SK-N-SH (cell line): Measurements from ENCODE around the gene TRIL. TPM values are rescaled to one million over a fixed set of nuclear protein-coding genes. Genes with fewer than 3 reads are reported as not detected.
A peak's percentile ranks its signal among the peaks of the same experiment; 100 is the strongest.

Experiments used
- CTCF ChIA-PET: fragments of 300-600, 350-600 bp; formaldehyde crosslinking; extraction: SDS; loops from one replicate; lab custom pipeline; 2021; lab: Yijun Ruan, JAX
- POLR2A ChIA-PET: fragments of 350-600 bp; sonication (Branson Sonifier 250); formaldehyde crosslinking; extraction: SDS; loops from one replicate; lab custom pipeline; 2020; ENCODE audit warnings: antibody characterized with exemption, inconsistent platforms; lab: Yijun Ruan, JAX
- DNase-seq: peaks from one replicate; pipeline ENCODE4 v3.0.0; 2012
- H2AFZ ChIP-seq: fragments of 200-600 bp; sonication (generic); 2 replicates; pipeline ENCODE4 v1.8.1; 2016; ENCODE audit warnings: antibody characterized with exemption, mild to moderate bottlenecking, low read depth
- H3F3A ChIP-seq: fragments of 200-600 bp; sonication (generic); replicated peaks from 2 replicates; pipeline ENCODE3; 2016; ENCODE audit warnings: antibody characterized with exemption, mild to moderate bottlenecking; ENCODE audit not compliant: insufficient read depth
- H3K27ac ChIP-seq, 2 experiments: fragments of 200-500 bp in 1 of 2; fragments of 200-600 bp in 1 of 2; sonication (Bioruptor generic) in 1 of 2; sonication (generic), shearing (Covaris generic) in 1 of 2; 2 replicates each; pipeline versions ENCODE4 v1.5.1 to v1.6.1; 2014 to 2016; ENCODE audit warnings: low read depth in 2 of 2, inconsistent platforms in 1 of 2, low read length in 1 of 2, mild to moderate bottlenecking in 1 of 2, mixed read lengths in 1 of 2
- H3K27me3 ChIP-seq: fragments of 200-600 bp; sonication (generic), shearing (Covaris generic); 2 replicates; pipeline ENCODE4 v1.6.1; 2016; ENCODE audit warnings: mixed run types; ENCODE audit not compliant: insufficient read depth
- H3K36me3 ChIP-seq, 2 experiments: fragments of 200-500 bp in 1 of 2; fragments of 200-600 bp in 1 of 2; sonication (Bioruptor generic) in 1 of 2; sonication (generic) in 1 of 2; replicated peaks in 1 of 2; 2 replicates each; pipeline versions ENCODE3 to v1.5.1; 2014 to 2016; ENCODE audit warnings: low read length in 1 of 2, mild to moderate bottlenecking in 1 of 2; ENCODE audit not compliant: insufficient read depth in 2 of 2, control insufficient read depth in 1 of 2
- H3K4me1 ChIP-seq, 2 experiments: fragments of 200-500 bp in 1 of 2; fragments of 200-600 bp in 1 of 2; sonication (Bioruptor generic) in 1 of 2; sonication (generic), shearing (Covaris generic) in 1 of 2; 2 replicates each; pipeline versions ENCODE4 v1.5.1 to v1.6.1; 2014 to 2016; ENCODE audit warnings: low read depth in 1 of 2, low read length in 1 of 2, mixed run types in 1 of 2; ENCODE audit not compliant: insufficient read depth in 2 of 2, control insufficient read depth in 1 of 2
- H3K4me2 ChIP-seq: fragments of 200-600 bp; sonication (generic), shearing (Covaris generic); 2 replicates; pipeline ENCODE4 v1.6.1; 2017; ENCODE audit warnings: mixed run types
- H3K4me3 ChIP-seq, 2 experiments: fragments of 200-500 bp in 1 of 2; fragments of 200-600 bp in 1 of 2; sonication (Bioruptor generic) in 1 of 2; sonication (generic), shearing (Covaris generic) in 1 of 2; 2 replicates each; pipeline versions ENCODE4 v1.5.1 to v1.8.1; 2014 to 2016; ENCODE audit warnings: low read depth in 2 of 2, inconsistent platforms in 1 of 2, low read length in 1 of 2, mild to moderate bottlenecking in 1 of 2, mixed read lengths in 1 of 2, moderate library complexity in 1 of 2
- H3K79me2 ChIP-seq: fragments of 200-600 bp; sonication (generic); 2 replicates; pipeline ENCODE4 v1.8.1; 2017; ENCODE audit warnings: mild to moderate bottlenecking; ENCODE audit not compliant: insufficient read depth
- H3K9ac ChIP-seq: fragments of 200-600 bp; sonication (generic); 2 replicates; pipeline ENCODE4 v1.6.1; 2017; ENCODE audit warnings: mixed run types
- H3K9me2 ChIP-seq: fragments of 200-600 bp; sonication (generic); 2 replicates; pipeline ENCODE4 v1.6.1; 2017; ENCODE audit warnings: mixed run types
- H3K9me3 ChIP-seq: fragments of 200-600 bp; sonication (generic); 2 replicates; pipeline ENCODE4 v1.6.1; 2017; ENCODE audit warnings: mixed run types, mild to moderate bottlenecking, moderate library complexity
- H4K20me1 ChIP-seq: fragments of 200-600 bp; sonication (generic); 2 replicates; pipeline ENCODE4 v1.6.1; 2017; ENCODE audit warnings: mild to moderate bottlenecking, mixed run types; ENCODE audit not compliant: insufficient read depth
- ELF1 ChIP-seq: IDR thresholded peaks from 2 replicates; pipeline ENCODE4 v1.4.0; 2012
- EP300 ChIP-seq, 2 experiments: IDR thresholded peaks; 2 replicates each; pipeline versions ENCODE4 v1.4.0 to v1.6.1; 2012; ENCODE audit warnings: borderline replicate concordance in 1 of 2, low read depth in 1 of 2, low read length in 1 of 2
- EZH2phosphoT487 ChIP-seq: fragments of 200-600 bp; sonication (generic); IDR thresholded peaks from 2 replicates; pipeline ENCODE4 v1.6.1; 2017; ENCODE audit warnings: low read depth, mixed run types, mild to moderate bottlenecking, antibody characterized with exemption, moderate library complexity, borderline replicate concordance
- FOSL2 ChIP-seq: IDR thresholded peaks from 2 replicates; pipeline ENCODE4 v1.4.0; 2012; ENCODE audit warnings: low read depth, mild to moderate bottlenecking, moderate library complexity, borderline replicate concordance
- FOXJ3 ChIP-seq: sonication (generic); formaldehyde crosslinking; IDR thresholded peaks from 2 replicates; pipeline ENCODE4 v1.5.1; 2020; ENCODE audit warnings: mild to moderate bottlenecking, missing genetic modification reagents
- FOXM1 ChIP-seq: IDR thresholded peaks from 2 replicates; pipeline ENCODE4 v1.4.0; 2012; ENCODE audit warnings: low read depth, mild to moderate bottlenecking
- GATA2 ChIP-seq: sonication (generic); formaldehyde crosslinking; IDR thresholded peaks from 2 replicates; pipeline ENCODE4 v1.5.0; 2020; ENCODE audit warnings: mild to moderate bottlenecking, missing genetic modification reagents
- IRF3 ChIP-seq: fragments of 150-350 bp; IDR thresholded peaks from 2 replicates; pipeline ENCODE4 v1.6.1; 2016; ENCODE audit warnings: mild to moderate bottlenecking, low read depth, low read length
- MAX ChIP-seq: IDR thresholded peaks from 2 replicates; pipeline ENCODE4 v1.4.0; 2012; ENCODE audit warnings: low read depth
- NRF1 ChIP-seq: IDR thresholded peaks from 2 replicates; pipeline ENCODE4 v1.6.1; 2012; ENCODE audit warnings: low read depth, mild to moderate bottlenecking, low read length
- RAD21 ChIP-seq: IDR thresholded peaks from 2 replicates; pipeline ENCODE4 v1.6.1; 2012; ENCODE audit warnings: mild to moderate bottlenecking, low read length
- RCOR1 ChIP-seq: fragments of 150-350 bp; IDR thresholded peaks from 2 replicates; pipeline ENCODE4 v1.6.1; 2017; ENCODE audit warnings: antibody characterized with exemption, low read length
- REST ChIP-seq: IDR thresholded peaks from 2 replicates; pipeline ENCODE4 v1.6.1; 2012; ENCODE audit warnings: mild to moderate bottlenecking, low read depth, low read length, moderate library complexity
- SIN3A ChIP-seq: IDR thresholded peaks from 2 replicates; pipeline ENCODE4 v1.6.1; 2012; ENCODE audit warnings: low read depth, mild to moderate bottlenecking, low read length, moderate library complexity, borderline replicate concordance
- TCF12 ChIP-seq: IDR thresholded peaks from 2 replicates; pipeline ENCODE4 v1.4.0; 2012
- YY1 ChIP-seq: IDR thresholded peaks from 2 replicates; pipeline ENCODE4 v1.4.0; 2012; ENCODE audit warnings: low read depth, mild to moderate bottlenecking
- WGBS: methylation state at CpG from one replicate; pipeline ENCODE4 v1.1.6; 2017; ENCODE audit warnings: low lambda C conversion rate; 5-methylcytosine and 5-hydroxymethylcytosine counted together
- polyA plus RNA-seq, 3 experiments: library from polyadenylated mRNA; depleted of rRNA; stranded (reverse); fragments of >200 nt; gene quantifications; 2 replicates each; pipeline ENCODE4 v1.2.3, GENCODE V29; 2012

TRIL gene
- polyA plus RNA-seq, 1 of the 3 experiments (the other 2 are of a cell fraction) = 0.18 TPM

GRCh38 chr7:28961972-28962371 lies 3.8 kb upstream of the TRIL start:
- Histone ChIP-seq H3K27me3 (peaks cover 37% of the 10 kb centered on the region), H3K4me3 (no peak overlapping the region), H3K4me1 (peaks cover 0 to 28% of the 10 kb centered on the region in 2 experiments; a peak in 1 of 4 replicates), H3K79me2 (no peaks in the 10 kb centered on the region), H3K9me2 (no peaks in the 10 kb centered on the region), H4K20me1 (no peaks in the 10 kb centered on the region), H2AFZ (no peak overlapping the region), H3K4me2 (no peak overlapping the region), H3F3A (no peaks in the 10 kb centered on the region), H3K9me3 (no peaks in the 10 kb centered on the region), H3K9ac (no peak overlapping the region), H3K36me3 (no peaks in the 10 kb centered on the region), H3K27ac (peak overlapping the region in 1 of 2 experiments; percentile 8; a peak in 1 of 4 replicates)
- ChIA-PET CTCF (interaction anchor here (0.7 to 37.1 kb wide), 11 partner anchors 8 to 447 kb away, joined by 3 to 1040 read pairs (median 4); no protein-coding TSS in a partner anchor), POLR2A (no interaction called here)
- 62% methylated on average over 5 of the region's 5 CpGs for WGBS
- DNase-seq = no peak
- no peak for TF ChIP-seq TCF12
- TF ChIP-seq GATA2 = no peak

- H3K4me1 ChIP-seq = peaks cover 0 to 42% of the 10 kb centered on the region in 2 experiments; a peak in 1 of 4 replicates
- no peaks in the 10 kb centered on the region for H3F3A ChIP-seq
- 75% methylated on average over 7 of the region's 7 CpGs for WGBS
- no peaks in the 10 kb centered on the region for H3K79me2 ChIP-seq
- no peak overlapping the region for H3K9ac ChIP-seq
- DNase-seq = no peak
- H3K9me3 ChIP-seq = no peaks in the 10 kb centered on the region
- H3K4me3 ChIP-seq = no peak overlapping the region
- H3K9me2 ChIP-seq = no peaks in the 10 kb centered on the region
- TF ChIP-seq RAD21 = no peak
- H4K20me1 ChIP-seq = no peaks in the 10 kb centered on the region
- CTCF ChIA-PET = interaction anchor here (0.7 to 37.1 kb wide), 7 partner anchors 20 to 448 kb away, joined by 3 to 1040 read pairs (median 4); no protein-coding TSS in a partner anchor
- H2AFZ ChIP-seq = no peak overlapping the region
- H3K27me3 ChIP-seq = peaks cover 48% of the 10 kb centered on the region
- H3K4me2 ChIP-seq = no peak overlapping the region
- POLR2A ChIA-PET = no interaction called here
- no peaks in the 10 kb centered on the region for H3K36me3 ChIP-seq
- H3K27ac ChIP-seq = no peak overlapping the region; a peak in 1 of 4 replicates
Measured at GRCh38 chr7:28960071-28960840, 2.1 kb upstream of the TRIL start.

- ChIA-PET POLR2A (interaction anchor here (1.2 to 3.7 kb wide), 5 partner anchors 23 to 141 kb away, joined by 3 to 62 read pairs (median 4); no protein-coding TSS in a partner anchor), CTCF (interaction anchor here (0.7 to 37.1 kb wide), 16 partner anchors 10 to 448 kb away, joined by 3 to 1040 read pairs (median 32); no protein-coding TSS in a partner anchor)
- Histone ChIP-seq H3K9ac (no peak overlapping the region), H3K79me2 (no peaks in the 10 kb centered on the region), H4K20me1 (no peaks in the 10 kb centered on the region), H2AFZ (no peak overlapping the region), H3F3A (peaks cover 9% of the 10 kb centered on the region), H3K27ac (peak overlapping the region in 1 of 2 experiments; percentile 100; a peak in 2 of 4 replicates), H3K36me3 (no peaks in the 10 kb centered on the region), H3K27me3 (peaks cover 48% of the 10 kb centered on the region), H3K4me1 (peaks cover 2 to 54% of the 10 kb centered on the region in 2 experiments; a peak in 3 of 4 replicates), H3K9me2 (no peaks in the 10 kb centered on the region), H3K4me3 (peak overlapping the region in 1 of 2 experiments; percentile 59; a peak in 2 of 4 replicates), H3K9me3 (no peaks in the 10 kb centered on the region), H3K4me2 (no peak overlapping the region)
- no peak for DNase-seq
- 92% methylated on average over 6 of the region's 6 CpGs for WGBS
- TF ChIP-seq MAX = no peak
- no peak for TF ChIP-seq YY1
- TF ChIP-seq ELF1 = no peak
- TF ChIP-seq TCF12 = no peak
- TF ChIP-seq FOXM1 = no peak
- TF ChIP-seq FOSL2 = no peak
- no peak for TF ChIP-seq REST
- no peak for TF ChIP-seq FOXJ3
- TF ChIP-seq RAD21 = no peak
- TF ChIP-seq EP300 (IDR thresholded peaks at IDR 0.05; ENCODE audit: borderline replicate concordance in 1 of 2, low read depth in 1 of 2, low read length in 1 of 2) = no peak
- TF ChIP-seq SIN3A = no peak
- no peak for TF ChIP-seq NRF1
- TF ChIP-seq EZH2phosphoT487 = no peak
- TF ChIP-seq IRF3 = no peak
- TF ChIP-seq RCOR1 = no peak
Measured at GRCh38 chr7:28958980-28959347, 834 bp upstream of the TRIL start.
